ENCODE measurements around the gene LCA5L.

- TF ChIP-seq REST (IDR thresholded peaks at IDR 0.05; ENCODE audit: unreplicated experiment) (no peak), CTCF (conservative IDR thresholded peaks at IDR 0.05; ENCODE audit: low read depth in 2 of 2) (no peak), POLR2AphosphoS5 (IDR thresholded peaks at IDR 0.05; ENCODE audit: low read depth) (no peak), EZH2 (IDR thresholded peaks at IDR 0.05; ENCODE audit: low read depth, unreplicated experiment) (no peak), EZH2phosphoT487 (IDR thresholded peaks at IDR 0.05; ENCODE audit: unreplicated experiment) (no peak), NANOG (IDR thresholded peaks at IDR 0.05; ENCODE audit: borderline replicate concordance) (no peak), ETS1 (IDR thresholded peaks at IDR 0.05) (no peak), JUNB (IDR thresholded peaks at IDR 0.05; ENCODE audit: unreplicated experiment) (no peak), STAT1 (IDR thresholded peaks at IDR 0.05; ENCODE audit: unreplicated experiment) (no peak), CREB1 (CRISPR knock-in tag; IDR thresholded peaks at IDR 0.05; ENCODE audit: low read depth) (no peak), ZNF331 (CRISPR knock-in tag; IDR thresholded peaks at IDR 0.05; ENCODE audit: low read depth) (no peak)
Observed at GRCh38 chr21:39429445-39429844, 16.1 kb downstream of the LCA5L start.
